HG02623 (cell line): Measurements from ENCODE around the gene PTPRH.
A peak's percentile ranks its signal among the peaks of the same experiment; 100 is the strongest.
"Not testable (repeated sequence)": the region's sequence is repeated elsewhere in the genome, so short reads cannot be mapped to it uniquely, and the experiment has no call there.

Experiments
- ATAC-seq: cut with Tn5 transposase; IDR thresholded peaks from one replicate; pipeline ENCODE4 v1.9.1; 2021; ENCODE audit warnings: moderate library complexity; ENCODE audit not compliant: unreplicated experiment

The PTPRH gene

DNA sequence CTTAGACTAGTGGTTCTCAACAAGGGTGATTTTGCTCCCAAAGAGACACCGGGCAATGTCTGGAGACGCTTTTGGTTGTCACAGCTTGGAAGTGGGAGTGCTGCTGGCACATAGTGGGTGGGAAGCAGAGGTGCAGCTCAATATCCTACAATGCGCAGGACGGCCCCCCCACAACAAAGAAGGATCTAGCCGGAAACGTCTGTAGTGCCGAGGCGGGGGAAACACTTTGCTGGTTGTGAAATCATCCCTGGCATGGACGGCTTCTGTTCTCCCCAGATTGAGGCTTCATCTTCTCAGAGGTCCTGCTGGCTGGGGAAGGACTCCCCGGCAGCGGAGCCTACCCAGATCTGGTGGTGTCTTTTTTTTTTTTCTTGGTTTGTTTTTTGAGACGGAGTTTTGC, 15.8 kb downstream of the PTPRH start:
- no peak for ATAC-seq

DNA sequence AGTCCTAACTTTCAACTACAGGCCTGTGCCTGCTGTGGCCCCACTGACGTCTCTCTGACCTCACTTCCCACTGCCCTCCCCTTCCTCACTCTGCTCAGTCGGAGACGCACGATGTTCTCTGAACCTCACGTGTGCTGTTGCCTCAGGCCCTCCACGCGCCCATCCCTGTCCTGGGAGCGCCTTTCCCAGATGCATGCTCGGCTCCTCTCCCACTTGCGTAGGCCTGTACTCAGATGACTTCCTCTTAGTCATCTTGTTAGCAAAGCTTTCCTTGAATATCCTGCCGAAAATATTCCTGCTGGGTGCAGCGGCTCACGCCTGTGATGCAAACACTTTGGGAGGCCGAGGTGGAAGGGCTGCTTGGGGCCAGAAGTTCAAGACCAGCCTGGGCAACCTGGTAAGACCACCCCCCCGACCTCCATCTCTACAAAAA, 19.9 kb downstream of the PTPRH start:
- no peak for ATAC-seq

DNA sequence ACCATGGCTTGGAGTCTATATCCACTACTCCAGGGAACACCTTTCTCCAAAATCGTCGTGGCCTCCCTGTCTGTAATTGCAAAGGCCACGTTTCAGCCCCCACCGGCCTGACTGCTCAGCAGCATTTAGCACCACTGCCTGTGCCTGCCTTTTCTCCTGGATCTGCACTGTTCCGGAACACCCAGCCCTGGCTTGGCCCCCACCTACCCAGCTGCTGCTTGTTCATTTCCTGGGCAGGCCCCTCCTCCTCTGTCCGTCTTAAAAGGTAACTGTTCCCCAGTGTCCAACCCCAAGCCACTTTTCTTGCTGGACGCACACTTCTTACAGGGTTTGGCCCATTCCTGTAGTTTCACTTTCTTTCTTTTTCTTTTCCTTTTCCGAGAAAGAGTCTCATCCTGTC, 20.7 kb downstream of the PTPRH start:
- ATAC-seq = no peak

DNA sequence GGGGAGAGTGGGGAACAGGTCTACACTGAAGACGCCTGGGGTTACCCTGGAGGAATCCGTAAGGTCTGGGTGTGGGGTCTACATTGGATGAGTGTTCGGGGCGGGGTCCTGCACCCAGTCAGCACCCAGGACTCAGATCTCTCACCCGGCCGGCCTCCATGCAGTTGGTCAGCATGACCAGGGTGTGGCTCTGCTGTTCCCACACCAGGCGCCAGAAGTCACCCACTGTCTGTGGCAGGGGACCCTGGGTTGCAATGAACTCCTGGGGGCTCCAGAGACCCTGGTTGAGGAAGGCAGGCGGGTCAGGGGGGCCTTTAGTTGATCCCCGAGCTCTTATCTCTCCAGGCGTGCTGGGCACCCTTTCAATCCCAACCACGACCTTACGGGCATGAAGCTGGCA, 23.2 kb downstream of the PTPRH start:
- no peak for ATAC-seq

DNA sequence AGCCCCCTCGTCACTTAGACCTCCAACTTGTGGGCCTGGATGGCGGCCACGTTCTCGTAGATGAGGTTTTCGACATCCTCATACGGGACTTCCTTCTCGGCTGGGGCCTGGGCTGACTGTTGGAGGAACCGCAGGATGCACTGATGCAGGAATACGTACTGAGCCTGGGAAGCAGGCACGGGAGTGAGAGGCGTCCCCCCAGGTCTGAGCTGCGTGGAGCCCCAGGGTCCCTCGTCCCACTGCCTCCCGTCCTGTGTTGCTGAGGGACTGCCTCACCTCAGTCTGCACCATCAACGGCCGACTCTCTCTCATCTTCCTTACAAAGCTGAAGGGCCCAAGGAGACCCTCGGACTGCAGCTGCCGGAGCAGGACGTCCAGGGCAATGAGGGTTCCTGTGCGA, 27.6 kb downstream of the PTPRH start:
- ATAC-seq = no peak

DNA sequence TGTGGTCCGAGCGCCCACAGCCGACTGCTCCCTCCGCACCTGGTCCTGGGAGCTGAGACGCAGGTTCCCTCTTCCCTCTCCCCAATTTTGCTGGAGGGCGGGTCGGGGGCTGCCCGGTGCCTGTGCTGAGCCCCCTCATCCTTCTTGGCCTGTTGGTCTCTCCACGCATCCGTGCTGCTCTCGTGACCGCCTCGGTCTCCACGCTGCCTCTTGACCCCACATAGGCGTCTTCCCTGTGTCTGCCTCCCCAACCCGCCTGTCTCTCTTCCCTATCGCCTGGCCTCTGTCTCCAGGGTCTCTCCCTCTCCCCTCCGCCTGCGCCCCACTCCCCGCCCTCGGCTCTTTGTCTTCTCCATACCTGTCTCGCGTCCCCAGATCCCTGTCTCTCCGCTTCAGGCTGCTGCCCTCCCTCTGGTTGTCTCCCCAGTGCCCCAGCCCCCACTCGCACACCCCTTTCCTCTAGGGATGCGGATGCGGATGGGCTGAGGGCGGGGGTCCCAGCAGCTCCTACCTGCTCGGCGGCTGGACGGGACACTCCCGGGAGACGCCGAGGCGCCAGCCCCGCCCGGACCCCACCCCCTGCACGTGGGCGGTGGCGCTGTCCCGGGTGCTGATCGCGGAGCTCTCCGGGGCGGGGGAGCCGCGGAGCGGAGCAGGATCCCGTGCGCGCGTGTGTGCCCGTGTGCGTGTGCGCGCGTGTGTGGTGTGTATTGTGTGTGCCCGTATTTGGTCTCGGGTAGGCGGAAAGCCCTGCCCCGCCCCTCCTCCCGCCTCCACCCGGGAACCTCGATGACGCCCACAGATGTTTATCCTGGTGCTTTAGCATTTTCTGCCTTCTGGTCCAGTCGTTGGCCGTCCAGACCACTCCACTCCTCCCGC, 29.5 kb downstream of the PTPRH start, which contains the start of gene SYT5:
TSS of gene SYT5 (minus strand) at position 684 of the 879 bp plus-strand sequence. CDS start 1,248 bp downstream, outside the sequence.
- ATAC-seq = no peak

DNA sequence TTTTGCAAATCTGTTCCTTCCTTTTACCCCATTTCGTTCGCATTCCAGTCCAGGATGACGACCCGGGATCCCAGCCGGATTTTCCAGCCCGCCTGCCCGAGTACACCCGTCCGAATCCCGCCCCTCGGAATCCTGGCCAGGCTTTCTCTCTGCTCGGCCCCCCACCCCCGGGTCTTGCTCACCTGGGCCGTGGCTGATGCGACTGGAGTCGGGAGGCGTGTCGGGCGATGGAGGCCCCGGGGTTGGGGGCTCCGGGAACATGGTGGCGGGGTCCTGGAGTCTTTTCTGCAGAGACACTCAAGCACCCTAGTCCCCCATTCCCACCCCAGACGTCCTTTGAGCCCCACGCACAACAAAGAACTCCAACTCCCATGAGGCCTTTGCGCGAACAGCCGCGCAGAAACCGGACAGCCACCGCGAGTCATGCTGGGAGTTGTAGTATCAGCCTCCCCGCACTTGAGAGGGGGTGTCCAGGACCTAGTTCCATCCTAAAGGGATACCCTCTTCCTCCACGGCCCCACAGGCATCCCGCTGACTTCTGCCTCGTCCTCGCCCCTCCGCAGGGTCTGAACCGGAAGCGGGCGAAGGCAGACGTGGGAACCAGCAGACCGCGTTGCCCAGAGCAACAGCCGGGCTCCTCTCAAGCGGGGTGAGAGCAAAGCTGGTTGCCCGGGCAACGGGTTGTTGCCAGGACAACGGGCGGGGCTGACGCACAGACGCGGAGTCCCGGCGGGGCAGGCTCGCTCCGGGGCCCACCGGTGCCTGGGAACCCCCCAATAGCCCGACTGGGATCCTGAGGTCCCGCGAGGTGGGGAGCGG, 30.3 kb downstream of the PTPRH start:
- ATAC-seq = peak; percentile 78

DNA sequence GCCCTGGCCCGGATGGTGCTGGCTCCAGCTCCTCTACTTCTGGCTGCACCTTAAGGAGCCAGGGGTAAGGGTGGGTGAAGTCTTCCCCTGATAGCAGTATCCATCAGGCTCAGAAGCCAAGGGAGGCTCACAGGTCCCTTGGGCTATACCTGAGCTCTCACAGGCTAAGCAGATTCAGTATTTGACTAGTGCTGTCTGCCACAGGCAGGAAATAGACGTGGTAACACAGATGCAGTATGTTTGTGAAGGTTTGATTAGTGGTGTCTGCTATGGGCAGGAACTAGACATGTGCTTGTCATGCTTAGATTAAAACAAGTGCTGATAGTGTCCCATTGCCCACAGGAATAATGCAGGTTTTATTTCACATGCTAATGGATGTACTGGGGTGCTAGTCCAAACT, 33.2 kb downstream of the PTPRH start:
- ATAC-seq = no peak

DNA sequence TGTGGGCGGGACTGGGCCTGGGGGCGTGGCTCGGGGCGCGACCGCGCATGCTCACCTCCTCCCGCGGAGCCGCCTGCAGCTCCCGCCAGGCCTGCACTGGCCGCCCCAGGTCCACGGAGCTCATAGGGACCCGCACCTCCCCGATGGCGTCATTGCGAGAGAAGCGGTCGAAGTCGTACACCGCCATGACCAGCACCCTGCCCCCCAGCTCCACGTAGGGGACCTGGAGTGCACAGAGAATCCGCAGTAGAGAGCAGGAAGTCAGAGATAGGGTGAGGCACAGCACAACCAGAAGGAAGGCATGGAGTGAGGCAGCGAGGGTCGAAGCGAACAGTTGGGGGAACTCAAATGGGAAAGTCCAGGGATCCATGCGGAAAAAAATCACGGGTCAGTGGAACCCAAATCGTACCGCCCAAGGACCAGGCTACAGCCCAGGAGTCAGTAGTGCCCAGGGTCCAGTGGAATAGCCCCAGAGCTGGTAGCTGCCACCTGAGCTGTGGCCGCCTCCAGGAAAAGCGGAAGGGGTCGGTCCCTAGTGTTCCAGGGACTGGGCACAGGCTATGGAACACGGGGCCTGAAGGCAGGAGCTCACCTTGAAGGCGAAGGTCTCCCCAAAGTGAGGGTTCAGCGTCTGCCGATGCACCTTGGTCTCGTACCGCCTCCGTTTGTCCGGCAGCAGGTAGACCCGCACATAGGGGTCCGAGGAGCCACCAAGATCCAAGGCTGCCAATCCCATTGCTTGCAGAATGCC, 34.0 kb downstream of the PTPRH start:
- no peak for ATAC-seq

DNA sequence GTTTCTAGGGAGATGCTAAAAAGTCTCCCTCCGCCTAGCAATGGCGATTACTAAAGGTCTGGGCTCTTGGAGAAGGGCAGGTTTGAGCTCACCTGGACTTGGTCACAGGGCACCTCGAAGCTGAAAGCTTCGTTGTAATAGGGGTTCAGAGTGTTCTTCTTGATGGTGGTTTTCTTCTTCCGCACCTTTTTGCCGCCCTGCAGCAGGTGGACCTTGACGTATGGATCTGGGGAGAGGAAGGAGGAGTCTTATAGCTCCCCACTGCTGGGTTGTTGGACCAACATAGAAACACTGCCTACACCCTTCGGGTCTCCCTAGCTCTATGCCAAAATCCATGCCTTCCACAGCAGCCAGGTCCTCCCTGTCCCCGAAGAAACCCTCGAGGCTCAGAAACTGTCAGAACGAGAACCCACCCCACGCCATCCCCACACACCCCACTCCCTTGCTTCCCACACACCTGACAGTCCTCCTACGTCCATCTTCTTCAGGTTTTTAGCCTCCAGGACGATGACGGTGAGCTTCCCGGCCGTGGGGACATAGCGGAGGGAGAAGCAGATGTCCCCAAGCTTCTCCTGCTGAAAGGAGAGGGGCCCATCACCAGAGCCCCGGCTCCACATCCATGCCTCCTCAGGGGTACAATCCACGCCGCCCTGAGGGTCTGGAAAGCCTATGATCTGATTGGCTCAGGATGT, 34.7 kb downstream of the PTPRH start:
- no peak for ATAC-seq

DNA sequence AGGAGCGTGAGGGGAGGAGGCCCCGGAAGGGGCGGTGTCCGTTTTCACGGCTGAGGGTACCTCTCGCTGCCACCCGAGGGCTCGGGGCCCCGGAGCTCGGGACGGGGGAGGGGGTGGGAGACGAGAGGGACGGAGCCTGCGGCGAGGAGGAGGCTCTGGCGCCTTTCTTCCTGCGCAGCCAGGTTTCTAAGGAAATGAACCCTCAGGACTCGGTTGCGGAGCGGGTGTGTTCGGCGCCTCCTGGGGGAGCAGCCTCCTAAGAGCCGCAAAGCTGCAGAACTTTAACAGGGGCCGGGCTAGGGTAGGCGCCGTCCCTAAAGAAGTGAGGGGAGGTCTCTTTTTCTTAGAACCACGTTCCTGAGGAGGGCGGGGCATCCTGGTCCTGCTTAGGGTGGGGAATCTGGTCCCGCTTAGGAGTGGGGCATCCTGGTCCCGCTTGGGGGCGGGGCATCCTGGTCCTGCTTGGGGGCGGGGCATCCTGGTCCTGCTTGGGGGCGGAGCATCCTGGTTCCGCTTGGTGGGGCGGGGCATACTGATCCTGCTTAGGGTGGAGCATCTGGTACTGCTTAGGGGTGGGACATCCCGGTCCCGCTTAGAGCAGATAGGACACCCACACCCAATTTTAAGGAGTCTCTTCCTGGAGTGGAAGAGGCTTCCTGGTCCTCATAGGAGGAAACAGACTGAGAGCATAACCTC, 35.4 kb downstream of the PTPRH start:
- no peak for ATAC-seq

DNA sequence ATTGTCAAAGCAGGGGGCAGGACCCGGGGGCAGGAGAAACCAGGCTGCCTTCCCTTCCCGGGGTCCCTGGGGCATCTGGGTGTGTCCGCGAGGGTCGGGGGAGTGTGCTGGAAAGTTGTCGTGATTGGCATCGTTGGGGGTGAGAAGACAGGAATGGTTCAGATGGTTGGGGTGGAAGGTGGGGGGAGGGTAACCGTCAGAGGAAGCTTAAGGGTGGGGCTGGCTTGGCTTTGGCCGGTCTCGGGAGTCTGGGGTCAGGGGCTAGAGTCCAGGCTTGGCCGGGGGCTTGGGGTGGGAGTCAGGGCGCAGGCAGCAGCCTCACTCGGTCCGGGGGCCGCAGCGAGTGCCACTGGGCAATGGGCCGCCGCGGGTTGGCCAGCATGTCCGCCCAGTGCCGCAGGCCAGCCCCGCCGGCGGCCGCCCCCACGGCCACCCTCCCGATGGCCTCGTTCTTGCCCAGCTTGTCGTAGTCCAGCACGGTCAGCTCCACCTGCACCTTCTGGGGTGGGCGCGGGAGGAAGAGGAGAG, 36.1 kb downstream of the PTPRH start:
- ATAC-seq = no peak

DNA sequence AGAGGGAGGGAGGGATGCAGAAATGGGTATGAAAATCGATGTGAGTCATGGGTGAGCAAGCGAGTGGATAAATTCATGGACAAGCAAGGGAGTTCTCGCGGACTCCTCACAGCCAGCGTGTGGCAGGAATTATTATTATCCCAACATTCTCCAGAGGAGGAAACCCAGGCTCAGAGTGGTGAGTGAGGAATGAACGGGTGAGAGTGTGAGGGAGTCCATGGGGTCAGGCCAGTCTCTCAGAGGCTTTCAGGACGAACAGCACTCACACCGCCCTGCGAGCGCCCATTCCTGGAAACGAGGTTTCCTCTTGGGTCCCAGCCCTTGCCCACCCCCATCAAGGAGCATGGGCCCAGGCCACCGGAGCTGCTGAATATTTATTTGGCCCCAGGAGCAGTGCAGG, 36.6 kb downstream of the PTPRH start:
- ATAC-seq = no peak

DNA sequence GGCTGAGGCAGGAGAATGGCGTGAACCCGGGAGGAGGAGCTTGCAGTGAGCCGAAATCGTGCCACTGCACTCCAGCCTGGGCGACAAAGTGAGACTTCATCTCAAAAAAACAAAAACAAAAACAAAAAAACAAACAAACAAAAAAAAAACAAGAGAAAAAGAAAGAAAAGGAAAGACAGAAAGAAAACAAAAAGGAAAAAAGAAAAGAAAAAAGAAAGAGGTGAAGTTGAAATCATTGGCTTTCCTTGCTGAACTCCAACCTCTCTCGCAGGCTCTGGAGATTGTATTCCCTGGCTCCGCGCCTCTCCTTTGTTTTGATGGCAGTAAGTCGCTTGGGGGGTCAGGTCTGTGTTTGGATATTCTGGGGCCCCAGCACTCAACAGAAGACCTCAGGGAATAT, 37.0 kb downstream of the PTPRH start:
- ATAC-seq = not testable (repeated sequence)

DNA sequence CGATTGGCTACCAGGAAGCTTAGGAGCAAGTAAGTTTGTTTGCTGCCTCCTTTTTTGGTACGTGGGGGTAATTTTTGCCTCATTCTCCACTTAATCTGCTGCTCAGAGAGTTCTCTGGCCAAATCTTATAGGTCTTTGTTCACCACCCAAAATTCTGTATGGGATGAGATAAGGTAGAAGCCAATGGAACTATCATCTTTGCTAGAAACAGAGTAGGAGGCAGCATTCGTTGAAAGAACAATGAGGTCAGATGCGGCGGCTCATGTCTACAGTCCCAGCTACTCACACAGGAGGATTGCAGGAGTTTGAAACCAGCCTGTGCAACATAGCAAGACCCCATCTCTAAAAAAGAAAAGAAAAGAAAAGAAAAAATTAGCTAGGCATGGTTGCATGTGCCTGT, 37.9 kb downstream of the PTPRH start:
- ATAC-seq = no peak

DNA sequence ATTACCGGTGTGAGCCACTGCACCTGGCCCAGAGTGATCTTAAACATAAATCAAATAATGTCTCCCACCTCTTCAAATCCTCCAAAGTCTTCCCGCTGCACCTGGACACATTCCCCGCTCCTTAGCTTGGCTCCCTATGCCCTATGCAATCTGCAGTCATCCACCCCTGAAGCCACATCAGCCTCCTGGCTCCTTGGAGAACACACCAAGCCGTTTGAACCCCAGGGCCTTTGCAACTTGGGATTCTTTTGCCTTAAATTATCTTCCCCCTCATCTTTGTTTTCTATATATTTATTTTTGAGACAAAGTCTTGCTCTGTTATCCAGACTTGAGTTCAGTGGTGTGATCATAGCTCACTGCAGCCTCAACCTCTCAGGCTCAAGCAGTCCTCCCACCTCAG, 40.2 kb downstream of the PTPRH start:
- ATAC-seq = no peak

DNA sequence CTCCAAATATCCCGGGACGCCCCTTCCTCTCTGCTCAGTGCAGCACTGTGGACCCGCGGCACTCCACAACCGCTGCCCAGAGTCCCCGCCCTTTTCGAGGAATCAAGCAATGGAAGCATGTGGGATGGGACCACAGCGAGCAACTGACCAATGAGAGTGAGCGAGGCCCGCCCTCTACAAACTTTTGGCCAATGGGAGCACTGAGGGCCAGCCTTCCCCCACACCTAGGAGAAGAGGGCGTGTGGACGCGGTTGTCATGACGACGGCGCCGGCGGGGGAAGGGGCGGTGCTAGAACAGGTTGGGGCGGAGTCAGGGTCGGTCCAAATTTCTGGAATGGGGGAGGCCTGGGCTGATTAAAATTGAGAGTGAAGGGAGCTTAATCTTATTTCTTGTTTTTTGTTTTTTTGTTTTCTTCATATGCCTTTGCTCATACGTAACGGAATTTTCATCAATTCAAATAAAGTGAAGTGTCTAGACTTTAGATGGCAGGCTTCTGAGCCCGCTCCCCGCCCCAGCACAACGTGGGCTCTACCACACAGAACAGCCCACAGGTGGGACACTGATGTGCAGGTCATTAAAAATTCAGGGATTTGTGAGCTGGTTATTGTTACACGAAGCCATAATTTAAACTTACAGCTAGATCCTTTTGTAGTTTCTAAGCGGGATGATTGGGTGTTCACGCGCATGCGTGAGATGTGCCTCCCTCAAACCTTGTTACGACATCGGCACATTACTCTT, 42.6 kb downstream of the PTPRH start, which contains the start of gene DNAAF3:
TSS of gene DNAAF3 (minus strand) at position 84 of the 739 bp plus-strand sequence. CDS start 200 bp downstream, outside the sequence.
- no peak for ATAC-seq

DNA sequence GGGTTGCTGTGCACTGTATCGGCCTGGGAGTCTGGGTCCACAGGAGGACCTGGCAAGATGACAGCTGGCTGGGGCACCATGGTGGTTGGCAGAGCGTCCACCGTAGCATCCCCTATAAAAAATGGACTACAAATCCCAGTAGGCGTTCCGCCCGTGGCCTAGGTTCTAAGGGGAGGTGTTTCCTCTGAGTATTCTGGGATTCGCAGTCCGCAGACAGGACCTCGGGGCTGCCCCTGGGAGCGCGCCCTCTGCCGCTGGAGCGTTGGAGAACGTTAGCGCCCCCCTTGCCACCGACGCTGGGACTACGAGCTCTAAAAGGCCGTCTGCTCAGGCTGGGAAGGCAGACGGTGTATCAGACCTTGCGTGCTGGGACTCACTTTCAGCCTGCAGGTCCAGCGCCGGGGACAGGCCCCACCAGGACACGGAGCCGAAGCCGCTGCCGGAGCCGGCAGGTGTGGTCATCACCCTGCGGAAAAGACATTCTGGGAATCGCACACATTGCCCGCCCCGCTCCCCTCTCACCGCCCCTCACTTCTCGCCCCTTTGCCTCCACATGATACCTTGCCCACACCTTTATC, 43.3 kb downstream of the PTPRH start:
- ATAC-seq = no peak
